Osteoblast (primary cell): ENCODE results near the gene CARMIL3. TPM values are rescaled to one million over a fixed set of nuclear protein-coding genes. Genes with fewer than 3 reads are reported as not detected.
A peak's percentile ranks its signal among the peaks of the same experiment; 100 is the strongest.

Experiments
- DNase-seq: peaks from one replicate; pipeline ENCODE4 v3.0.0; 2011; ENCODE audit warnings: low spot score, mixed read lengths; ENCODE audit not compliant: insufficient read length; ENCODE audit errors: missing footprints
- H2AFZ ChIP-seq: 2 replicates; pipeline ENCODE4 v1.6.0; 2011; ENCODE audit warnings: mild to moderate bottlenecking, low read length
- H3K27ac ChIP-seq: 2 replicates; pipeline ENCODE4 v1.5.1; 2011; ENCODE audit warnings: mild to moderate bottlenecking, low read depth, low read length, moderate library complexity
- H3K27me3 ChIP-seq: 2 replicates; pipeline ENCODE4 v1.6.0; 2012; ENCODE audit warnings: mild to moderate bottlenecking, control low read depth, inconsistent platforms, low read length, moderate library complexity; ENCODE audit not compliant: insufficient read depth
- H3K36me3 ChIP-seq: 2 replicates; pipeline ENCODE4 v1.5.1; 2011; ENCODE audit warnings: mild to moderate bottlenecking, low read length, control low read depth, moderate library complexity; ENCODE audit not compliant: insufficient read depth
- H3K4me1 ChIP-seq: 2 replicates; pipeline ENCODE4 v1.5.1; 2011; ENCODE audit warnings: mild to moderate bottlenecking, low read length, control low read depth, moderate library complexity; ENCODE audit not compliant: insufficient read depth
- H3K4me2 ChIP-seq: 2 replicates; pipeline ENCODE4 v1.6.0; 2011; ENCODE audit warnings: mild to moderate bottlenecking, low read length; ENCODE audit not compliant: insufficient read depth
- H3K4me3 ChIP-seq: fragments of 200-600 bp; sonication (generic); 3 replicates; pipeline ENCODE4 v1.5.1; 2012; ENCODE audit warnings: mild to moderate bottlenecking, low read length, inconsistent platforms; ENCODE audit not compliant: insufficient read depth
- H3K79me2 ChIP-seq: 2 replicates; pipeline ENCODE4 v1.6.0; 2012; ENCODE audit warnings: mild to moderate bottlenecking, low read length, control low read depth, inconsistent platforms; ENCODE audit not compliant: insufficient read depth
- H3K9me3 ChIP-seq: 2 replicates; pipeline ENCODE4 v1.5.1; 2011; ENCODE audit warnings: low read depth, low read length, control low read depth
- H4K20me1 ChIP-seq: 2 replicates; pipeline ENCODE4 v1.6.0; 2012; ENCODE audit warnings: mild to moderate bottlenecking, low read length, control low read depth; ENCODE audit not compliant: insufficient read depth
- CTCF ChIP-seq: IDR thresholded peaks from 2 replicates; pipeline ENCODE4 v1.5.1; 2011; ENCODE audit warnings: mild to moderate bottlenecking, low read depth, low read length, moderate library complexity; ENCODE audit errors: extremely low read depth
- total RNA-seq: library from RNA; depleted of rRNA; stranded (reverse); fragments of >200 nt; gene quantifications from 2 replicates; pipeline ENCODE4 v1.2.3, GENCODE V29; 2012

Gene CARMIL3
- total RNA-seq, 1 donor, result not detected

GRCh38 chr14:24051176-24051788, 527 bp upstream of the CARMIL3 start:
- Histone ChIP-seq H3K4me1 (peaks cover 6% of the 10 kb centered on the region), H3K4me2 (peak overlapping the region; percentile 84), H3K27me3 (peaks cover 43% of the 10 kb centered on the region), H4K20me1 (no peaks in the 10 kb centered on the region), H3K36me3 (no peaks in the 10 kb centered on the region), H3K27ac (no peak overlapping the region), H3K79me2 (no peaks in the 10 kb centered on the region), H2AFZ (peak overlapping the region; percentile 76), H3K4me3 (peak overlapping the region; percentile 74), H3K9me3 (no peaks in the 10 kb centered on the region)
- no peak for TF ChIP-seq CTCF
- DNase-seq, result peak; percentile 3

- peak; percentile 60 for DNase-seq
- H4K20me1 ChIP-seq, result no peaks in the 10 kb centered on the region
- H3K4me3 ChIP-seq, result peak overlapping the region; percentile 74
- H3K4me1 ChIP-seq, result peaks cover 6% of the 10 kb centered on the region
- no peak for TF ChIP-seq CTCF
- no peaks in the 10 kb centered on the region for H3K79me2 ChIP-seq
- H3K27ac ChIP-seq, result no peak overlapping the region
- H3K4me2 ChIP-seq, result peak overlapping the region; percentile 84
- no peaks in the 10 kb centered on the region for H3K9me3 ChIP-seq
- no peak overlapping the region for H2AFZ ChIP-seq
- H3K27me3 ChIP-seq, result peaks cover 36% of the 10 kb centered on the region
- H3K36me3 ChIP-seq, result no peaks in the 10 kb centered on the region
Measured at GRCh38 chr14:24052656-24053547, 1.1 kb downstream of the CARMIL3 start.

- peaks cover under 1% of the 10 kb centered on the region for H4K20me1 ChIP-seq
- no peaks in the 10 kb centered on the region for H3K79me2 ChIP-seq
Measured at GRCh38 chr14:24053548-24054323, 1.9 kb downstream of the CARMIL3 start.

More at GRCh38 chr14:24053548-24054323, 1.9 kb downstream of the CARMIL3 start:
- Histone ChIP-seq H3K4me3 (no peak overlapping the region), H3K36me3 (no peaks in the 10 kb centered on the region), H3K27me3 (peaks cover 33% of the 10 kb centered on the region), H3K9me3 (no peaks in the 10 kb centered on the region), H2AFZ (no peak overlapping the region), H3K4me2 (no peak overlapping the region), H3K4me1 (peaks cover 6% of the 10 kb centered on the region), H3K27ac (no peak overlapping the region)
- no peak for TF ChIP-seq CTCF
- DNase-seq, result peak; percentile 73
